Neural progenitor cell (in vitro differentiated cells): ENCODE data around the gene SKA3. TPM values are rescaled to one million over a fixed set of nuclear protein-coding genes. Genes with fewer than 3 reads are reported as not detected.
A peak's percentile ranks its signal among the peaks of the same experiment; 100 is the strongest.

Experiments
- DNase-seq: peaks from one replicate; pipeline ENCODE4 v3.0.0-alpha.2; 2016; ENCODE audit warnings: low spot score
- H2AFZ ChIP-seq: fragments of 200-600 bp; sonication (generic); replicated peaks from 2 replicates; pipeline ENCODE4 v1.6.1; 2016; ENCODE audit warnings: antibody characterized with exemption
- H3F3A ChIP-seq: fragments of 200-600 bp; sonication (generic); 2 replicates; pipeline ENCODE4 v1.6.1; 2016; ENCODE audit warnings: antibody characterized with exemption, low read depth
- H3K27ac ChIP-seq: fragments of 200-600 bp; sonication (generic); 2 replicates; pipeline ENCODE4 v1.5.1; 2016; ENCODE audit warnings: mild to moderate bottlenecking
- H3K27me3 ChIP-seq: fragments of 200-600 bp; sonication (generic); 2 replicates; pipeline ENCODE4 v1.6.1; 2016; ENCODE audit warnings: mild to moderate bottlenecking, moderate library complexity
- H3K36me3 ChIP-seq: fragments of 200-600 bp; sonication (generic); 2 replicates; pipeline ENCODE4 v1.5.1; 2016
- H3K4me1 ChIP-seq: fragments of 200-600 bp; sonication (generic); 2 replicates; pipeline ENCODE4 v1.6.1; 2016; ENCODE audit warnings: mixed run types
- H3K4me2 ChIP-seq: fragments of 200-600 bp; sonication (generic); 2 replicates; pipeline ENCODE4 v1.6.1; 2016
- H3K4me3 ChIP-seq: fragments of 200-600 bp; sonication (generic); 2 replicates; pipeline ENCODE4 v1.5.1; 2016
- H3K79me2 ChIP-seq: fragments of 200-600 bp; sonication (generic); 2 replicates; pipeline ENCODE4 v1.6.1; 2016; ENCODE audit warnings: low read depth
- H3K9ac ChIP-seq: fragments of 200-600 bp; sonication (generic); 2 replicates; pipeline ENCODE4 v1.6.1; 2016
- H3K9me3 ChIP-seq: fragments of 200-600 bp; sonication (generic); 2 replicates; pipeline ENCODE4 v1.5.1; 2016; ENCODE audit warnings: low read depth
- H4K20me1 ChIP-seq: fragments of 200-600 bp; sonication (generic); 2 replicates; pipeline ENCODE4 v1.6.1; 2016; ENCODE audit warnings: low read depth
- H3K27ac Mint-ChIP-seq: 3 replicates; pipeline ENCODE4 v1.8.0; 2021; ENCODE audit warnings: mixed read lengths
- H3K27me3 Mint-ChIP-seq: 2 replicates; pipeline ENCODE4 v1.8.0; 2022; ENCODE audit warnings: low read depth, mild to moderate bottlenecking, inconsistent platforms, moderate library complexity, mixed read lengths; ENCODE audit not compliant: insufficient read depth
- H3K36me3 Mint-ChIP-seq: 3 replicates; pipeline ENCODE4 v1.8.0; 2021; ENCODE audit warnings: mixed read lengths
- H3K4me1 Mint-ChIP-seq: 3 replicates; pipeline ENCODE4 v1.8.0; 2021; ENCODE audit warnings: mixed read lengths
- H3K4me3 Mint-ChIP-seq: 3 replicates; pipeline ENCODE4 v1.8.0; 2021; ENCODE audit warnings: mild to moderate bottlenecking, moderate library complexity, mixed read lengths
- H3K9me3 Mint-ChIP-seq: 3 replicates; pipeline ENCODE4 v1.8.0; 2020; ENCODE audit warnings: mixed read lengths
- EZH2 ChIP-seq: fragments of 200-600 bp; sonication (generic); IDR thresholded peaks from 2 replicates; pipeline ENCODE4 v1.6.1; 2017; ENCODE audit warnings: antibody characterized with exemption, mild to moderate bottlenecking, moderate library complexity
- EZH2phosphoT487 ChIP-seq: fragments of 200-600 bp; sonication (generic); IDR thresholded peaks from 2 replicates; pipeline ENCODE4 v1.6.1; 2017; ENCODE audit warnings: antibody characterized with exemption
- total RNA-seq: library from RNA; depleted of rRNA; stranded (reverse); fragments of >200 nt; gene quantifications from 2 replicates; pipeline ENCODE4 v1.2.3, GENCODE V29; 2015; ENCODE audit warnings: low replicate concordance
- TF ChIP-seq, protein P1 (sequence below): fragments of 200-600 bp; sonication (generic); IDR thresholded peaks from 2 replicates; pipeline ENCODE4 v1.5.1; 2017; ENCODE audit warnings: antibody characterized with exemption, mild to moderate bottlenecking

SKA3 gene
- total RNA-seq, 1 donor from 2014 or later = 74.7 TPM

DNA sequence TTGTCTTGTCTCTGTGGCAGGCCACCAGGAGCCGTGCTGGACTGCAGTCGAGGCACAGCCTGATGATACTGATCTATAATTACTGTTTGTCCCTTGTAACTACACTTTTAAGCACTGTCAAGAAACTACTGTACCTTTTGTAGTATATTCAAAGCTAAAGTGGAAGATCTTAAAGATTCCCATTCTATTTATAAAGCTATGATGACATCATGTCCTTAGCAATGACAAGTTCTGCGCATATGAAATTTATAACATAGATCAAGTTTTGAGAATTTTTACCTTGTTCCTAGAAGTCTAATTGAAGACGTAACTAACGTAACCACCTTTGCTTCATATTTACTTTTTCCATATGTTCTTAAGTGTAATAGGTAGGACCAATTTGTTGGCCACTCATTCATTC, 58.2 kb downstream of the SKA3 start:
- Histone ChIP-seq H3K27me3 (no peaks in the 10 kb centered on the region), H3F3A (no peaks in the 10 kb centered on the region), H2AFZ (no peak overlapping the region), H3K27ac (no peak overlapping the region), H3K4me1 (peaks cover 10% of the 10 kb centered on the region), H3K4me2 (no peak overlapping the region), H3K9ac (no peak overlapping the region), H3K36me3 (no peaks in the 10 kb centered on the region), H3K79me2 (no peaks in the 10 kb centered on the region), H3K9me3 (no peaks in the 10 kb centered on the region), H3K4me3 (no peak overlapping the region), H4K20me1 (no peaks in the 10 kb centered on the region)
- no peak for DNase-seq
- H3K36me3 Mint-ChIP-seq = no peaks in the 10 kb centered on the region
- H3K4me1 Mint-ChIP-seq = no peaks in the 10 kb centered on the region
- no peak overlapping the region for H3K27ac Mint-ChIP-seq
- H3K9me3 Mint-ChIP-seq = no peaks in the 10 kb centered on the region
- no peak overlapping the region for H3K4me3 Mint-ChIP-seq
- TF ChIP-seq EZH2 = no peak
- TF ChIP-seq, protein P1, sequence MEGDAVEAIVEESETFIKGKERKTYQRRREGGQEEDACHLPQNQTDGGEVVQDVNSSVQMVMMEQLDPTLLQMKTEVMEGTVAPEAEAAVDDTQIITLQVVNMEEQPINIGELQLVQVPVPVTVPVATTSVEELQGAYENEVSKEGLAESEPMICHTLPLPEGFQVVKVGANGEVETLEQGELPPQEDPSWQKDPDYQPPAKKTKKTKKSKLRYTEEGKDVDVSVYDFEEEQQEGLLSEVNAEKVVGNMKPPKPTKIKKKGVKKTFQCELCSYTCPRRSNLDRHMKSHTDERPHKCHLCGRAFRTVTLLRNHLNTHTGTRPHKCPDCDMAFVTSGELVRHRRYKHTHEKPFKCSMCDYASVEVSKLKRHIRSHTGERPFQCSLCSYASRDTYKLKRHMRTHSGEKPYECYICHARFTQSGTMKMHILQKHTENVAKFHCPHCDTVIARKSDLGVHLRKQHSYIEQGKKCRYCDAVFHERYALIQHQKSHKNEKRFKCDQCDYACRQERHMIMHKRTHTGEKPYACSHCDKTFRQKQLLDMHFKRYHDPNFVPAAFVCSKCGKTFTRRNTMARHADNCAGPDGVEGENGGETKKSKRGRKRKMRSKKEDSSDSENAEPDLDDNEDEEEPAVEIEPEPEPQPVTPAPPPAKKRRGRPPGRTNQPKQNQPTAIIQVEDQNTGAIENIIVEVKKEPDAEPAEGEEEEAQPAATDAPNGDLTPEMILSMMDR = no peak
- no peak for TF ChIP-seq EZH2phosphoT487
- peaks cover 6% of the 10 kb centered on the region for H3K27me3 Mint-ChIP-seq

GRCh38 chr13:21117104-21117809, 59.1 kb downstream of the SKA3 start:
- H3K4me3 ChIP-seq = no peak overlapping the region
- Mint-ChIP-seq H3K27me3 (peaks cover 5% of the 10 kb centered on the region), H3K4me3 (no peak overlapping the region), H3K9me3 (no peaks in the 10 kb centered on the region), H3K4me1 (no peaks in the 10 kb centered on the region), H3K36me3 (no peaks in the 10 kb centered on the region), H3K27ac (no peak overlapping the region)
- TF ChIP-seq EZH2phosphoT487 = no peak
- TF ChIP-seq EZH2 = no peak
- H2AFZ ChIP-seq = no peak overlapping the region
- peaks cover 10% of the 10 kb centered on the region for H3K4me1 ChIP-seq
- H3F3A ChIP-seq = no peaks in the 10 kb centered on the region
- no peaks in the 10 kb centered on the region for H3K27me3 ChIP-seq
- no peaks in the 10 kb centered on the region for H3K79me2 ChIP-seq
- H3K27ac ChIP-seq = no peak overlapping the region
- no peaks in the 10 kb centered on the region for H3K36me3 ChIP-seq
- H4K20me1 ChIP-seq = no peaks in the 10 kb centered on the region
- H3K9me3 ChIP-seq = no peaks in the 10 kb centered on the region
- H3K9ac ChIP-seq = no peak overlapping the region
- no peak for DNase-seq
- no peak overlapping the region for H3K4me2 ChIP-seq

DNA sequence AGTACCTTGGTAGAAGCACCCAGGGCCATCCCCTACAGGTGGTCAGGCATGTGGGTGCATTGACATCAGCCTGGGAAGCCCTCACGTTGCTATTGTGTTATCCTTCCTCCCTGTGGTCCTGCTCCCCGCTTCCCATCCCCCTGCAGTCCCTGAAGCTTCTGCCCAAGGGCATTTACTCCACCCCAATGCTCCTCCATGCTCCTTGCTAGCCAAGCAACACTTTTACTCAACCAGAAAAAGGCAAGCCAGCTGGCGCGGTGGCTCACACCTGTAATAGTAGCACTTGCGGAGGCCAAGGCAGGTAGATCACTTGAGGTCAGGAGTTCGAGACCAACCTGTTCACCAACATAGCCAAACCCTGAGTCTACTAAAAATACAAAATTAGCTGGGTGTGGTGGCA, 60.2 kb downstream of the SKA3 start:
- DNase-seq = no peak
- peaks cover 5% of the 10 kb centered on the region for H3K27me3 Mint-ChIP-seq
- no peak overlapping the region for H3K27ac Mint-ChIP-seq
- H3F3A ChIP-seq = no peaks in the 10 kb centered on the region
- H3K4me2 ChIP-seq = peak overlapping the region; percentile 57
- H2AFZ ChIP-seq = peak overlapping the region; percentile 18
- H3K4me1 ChIP-seq = peaks cover 10% of the 10 kb centered on the region
- no peaks in the 10 kb centered on the region for H4K20me1 ChIP-seq
- no peaks in the 10 kb centered on the region for H3K36me3 ChIP-seq
- no peaks in the 10 kb centered on the region for H3K79me2 ChIP-seq
- H3K9me3 Mint-ChIP-seq = no peaks in the 10 kb centered on the region
- no peaks in the 10 kb centered on the region for H3K4me1 Mint-ChIP-seq
- H3K9ac ChIP-seq = no peak overlapping the region
- H3K4me3 Mint-ChIP-seq = no peak overlapping the region
- H3K36me3 Mint-ChIP-seq = no peaks in the 10 kb centered on the region
- H3K9me3 ChIP-seq = no peaks in the 10 kb centered on the region
- no peak overlapping the region for H3K4me3 ChIP-seq
- TF ChIP-seq EZH2phosphoT487 = no peak
- TF ChIP-seq EZH2 = no peak
- H3K27ac ChIP-seq = no peak overlapping the region
- no peaks in the 10 kb centered on the region for H3K27me3 ChIP-seq

- Mint-ChIP-seq H3K4me3 (no peak overlapping the region), H3K4me1 (no peaks in the 10 kb centered on the region), H3K9me3 (no peaks in the 10 kb centered on the region), H3K27me3 (peaks cover 7% of the 10 kb centered on the region), H3K27ac (no peak overlapping the region), H3K36me3 (no peaks in the 10 kb centered on the region)
- Histone ChIP-seq H3K79me2 (no peaks in the 10 kb centered on the region), H3K4me3 (no peak overlapping the region), H2AFZ (peak overlapping the region; percentile 18), H4K20me1 (no peaks in the 10 kb centered on the region), H3K36me3 (no peaks in the 10 kb centered on the region), H3K4me1 (peaks cover 10% of the 10 kb centered on the region), H3K27me3 (no peaks in the 10 kb centered on the region), H3K4me2 (peak overlapping the region; percentile 57), H3F3A (no peaks in the 10 kb centered on the region), H3K9me3 (no peaks in the 10 kb centered on the region), H3K27ac (no peak overlapping the region), H3K9ac (no peak overlapping the region)
- no peak for DNase-seq
- no peak for TF ChIP-seq EZH2
- no peak for TF ChIP-seq EZH2phosphoT487
- TF ChIP-seq, protein P1 = no peak
Measured at GRCh38 chr13:21115231-21115630, 61.1 kb downstream of the SKA3 start.
